VCaP (cell line): ENCODE results near the gene LPAR6.

ENCODE experiments used
- H3K27ac ChIP-seq: fragments of 450-650 bp; 2 replicates; pipeline ENCODE4 v1.5.1; 2017
- TF ChIP-seq, protein P1 (sequence below): fragments of 450-650 bp; conservative IDR thresholded peaks from 2 replicates; pipeline ENCODE4 v1.5.1; 2017; ENCODE audit warnings: mild to moderate bottlenecking, moderate library complexity

Gene LPAR6

DNA sequence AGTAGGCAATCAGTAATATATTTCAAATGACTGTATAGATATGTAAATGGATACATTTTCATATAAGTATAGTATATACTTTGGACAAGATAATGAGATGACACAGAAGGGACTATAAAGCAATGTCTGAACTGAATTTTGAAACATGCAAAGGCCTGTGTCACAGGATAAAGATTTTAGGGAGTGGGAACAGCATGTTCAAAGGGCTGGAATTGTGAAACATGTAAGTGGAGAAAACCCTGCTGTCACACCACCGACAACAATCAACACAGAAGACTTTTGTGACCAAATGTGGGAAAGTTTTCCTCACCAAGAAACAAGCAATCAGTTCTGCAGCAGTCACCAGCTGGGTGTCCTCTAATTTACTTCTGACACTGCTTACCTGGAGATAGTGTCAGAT is 42.9 kb downstream of the LPAR6 start:
- H3K27ac ChIP-seq = no peak overlapping the region
- TF ChIP-seq, protein P1, sequence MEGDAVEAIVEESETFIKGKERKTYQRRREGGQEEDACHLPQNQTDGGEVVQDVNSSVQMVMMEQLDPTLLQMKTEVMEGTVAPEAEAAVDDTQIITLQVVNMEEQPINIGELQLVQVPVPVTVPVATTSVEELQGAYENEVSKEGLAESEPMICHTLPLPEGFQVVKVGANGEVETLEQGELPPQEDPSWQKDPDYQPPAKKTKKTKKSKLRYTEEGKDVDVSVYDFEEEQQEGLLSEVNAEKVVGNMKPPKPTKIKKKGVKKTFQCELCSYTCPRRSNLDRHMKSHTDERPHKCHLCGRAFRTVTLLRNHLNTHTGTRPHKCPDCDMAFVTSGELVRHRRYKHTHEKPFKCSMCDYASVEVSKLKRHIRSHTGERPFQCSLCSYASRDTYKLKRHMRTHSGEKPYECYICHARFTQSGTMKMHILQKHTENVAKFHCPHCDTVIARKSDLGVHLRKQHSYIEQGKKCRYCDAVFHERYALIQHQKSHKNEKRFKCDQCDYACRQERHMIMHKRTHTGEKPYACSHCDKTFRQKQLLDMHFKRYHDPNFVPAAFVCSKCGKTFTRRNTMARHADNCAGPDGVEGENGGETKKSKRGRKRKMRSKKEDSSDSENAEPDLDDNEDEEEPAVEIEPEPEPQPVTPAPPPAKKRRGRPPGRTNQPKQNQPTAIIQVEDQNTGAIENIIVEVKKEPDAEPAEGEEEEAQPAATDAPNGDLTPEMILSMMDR = no peak
